Gastrocnemius medialis (tissue), 4 donors: Measurements from ENCODE around the gene RYR2. TPM values are rescaled to one million over a fixed set of nuclear protein-coding genes. Genes with fewer than 3 reads are reported as not detected.

ENCODE experiments used
- ATAC-seq, 2 donors: fragments of 150-250 bp; one replicate each; pipeline ENCODE4 v1.9.1; 2016
- DNase-seq, 2 donors: peaks; one replicate each; pipeline ENCODE4 v3.0.0-alpha.2; 2019
- H3K27ac ChIP-seq, 4 donors: fragments of 200-600 bp; sonication (generic); 1 replicate in 1 of 4; 2 replicates in 3 of 4; pipeline ENCODE4 v1.5.1; 2016 to 2018; ENCODE audit warnings: mild to moderate bottlenecking in 2 of 4, moderate library complexity in 1 of 4
- H3K27me3 ChIP-seq, 3 donors: fragments of 200-600 bp; sonication (generic) in 2 of 3; 1 replicate in 1 of 3; 2 replicates in 2 of 3; pipeline versions ENCODE4 v1.5.1 to v1.6.0; 2016 to 2019; ENCODE audit warnings: mild to moderate bottlenecking in 1 of 3, moderate library complexity in 1 of 3
- H3K36me3 ChIP-seq, 2 donors: fragments of 200-600 bp; sonication (generic) in 1 of 2; one replicate each; pipeline ENCODE4 v1.5.1; 2017 to 2018
- H3K4me1 ChIP-seq, 2 donors: fragments of 200-600 bp; sonication (generic) in 1 of 2; one replicate each; pipeline ENCODE4 v1.5.1; 2016 to 2017; ENCODE audit warnings: mild to moderate bottlenecking in 2 of 2
- H3K4me3 ChIP-seq, 4 donors: fragments of 200-600 bp; sonication (generic) in 3 of 4; 1 replicate in 1 of 4; 2 replicates in 3 of 4; pipeline ENCODE4 v1.5.1; 2016 to 2019; ENCODE audit warnings: mild to moderate bottlenecking in 2 of 4
- H3K9me3 ChIP-seq, 3 donors: fragments of 200-600 bp; sonication (generic) in 2 of 3; 1 replicate in 1 of 3; 2 replicates in 2 of 3; pipeline ENCODE4 v1.5.1; 2016 to 2019
- POLR2A ChIP-seq, 2 donors: fragments of 450-650 bp; IDR thresholded peaks; one replicate each; pipeline ENCODE4 v1.6.1; 2017; ENCODE audit warnings: antibody characterized with exemption in 2 of 2, mild to moderate bottlenecking in 2 of 2, moderate library complexity in 2 of 2
- in situ Hi-C, 4 donors: fragments of 200-750 bp; cut with MboI; loops; one replicate each; pipeline versions ENCODE4 v1.15.0 to v1.8.0; 2017; ENCODE audit warnings: low sequenced_read_pairs in 4 of 4
- intact Hi-C: fragments of 100-400 bp; cut with DNase I; formaldehyde crosslinking; loops from one replicate; pipeline ENCODE4 v1.15.1; 2023; ENCODE audit warnings: low total_unique reads
- total RNA-seq, 4 donors: library from RNA; depleted of rRNA; stranded (reverse); fragments of >200 nt; gene quantifications; one replicate each; pipeline versions ENCODE4 v1.1.0 to v1.2.3, GENCODE V29; 2016
- TF ChIP-seq, protein P1 (sequence below), 5 experiments: fragments of 450-650 bp in 3 of 5; fragments of 200-600 bp in 2 of 5; sonication (generic) in 2 of 5; IDR thresholded peaks in 4 of 5; conservative IDR thresholded peaks in 1 of 5; 1 replicate in 4 of 5; 2 replicates in 1 of 5; pipeline ENCODE4 v1.5.1; 2016 to 2019; ENCODE audit warnings: antibody characterized with exemption in 5 of 5, mild to moderate bottlenecking in 3 of 5, moderate library complexity in 3 of 5

Gene RYR2
- total RNA-seq, 4 donors from 2014 or later, result 0.04 to 0.16 (median 0.07) TPM

DNA sequence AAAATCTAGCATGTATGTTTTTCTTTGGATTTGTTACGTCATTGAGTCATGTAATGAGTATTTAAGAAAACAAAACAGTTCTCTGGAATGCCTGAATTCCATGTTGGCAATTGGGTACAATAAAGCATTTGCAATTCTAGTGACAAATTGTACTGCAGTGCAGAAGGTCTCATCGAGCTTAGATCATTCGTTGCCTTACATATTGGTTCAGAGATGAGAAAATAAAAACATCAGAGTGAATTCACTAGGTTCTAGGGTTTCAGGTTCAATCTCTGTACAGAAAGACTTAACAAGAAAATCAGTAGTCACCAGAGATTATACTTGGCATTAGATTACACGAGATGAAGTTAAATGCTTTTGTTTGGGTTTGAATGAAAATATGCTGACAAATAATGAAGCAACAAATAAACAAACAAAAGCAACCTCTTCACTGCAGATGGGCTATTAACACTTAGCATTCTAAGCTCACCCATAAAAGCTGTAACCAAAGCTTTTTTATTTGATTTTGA lies 124.7 kb downstream of the RYR2 start:
- intact Hi-C loops, result no loop called here
- DNase-seq, result no peak
- in situ Hi-C loops, result no loop called here
- ATAC-seq, result no peak
- TF ChIP-seq, protein P1, sequence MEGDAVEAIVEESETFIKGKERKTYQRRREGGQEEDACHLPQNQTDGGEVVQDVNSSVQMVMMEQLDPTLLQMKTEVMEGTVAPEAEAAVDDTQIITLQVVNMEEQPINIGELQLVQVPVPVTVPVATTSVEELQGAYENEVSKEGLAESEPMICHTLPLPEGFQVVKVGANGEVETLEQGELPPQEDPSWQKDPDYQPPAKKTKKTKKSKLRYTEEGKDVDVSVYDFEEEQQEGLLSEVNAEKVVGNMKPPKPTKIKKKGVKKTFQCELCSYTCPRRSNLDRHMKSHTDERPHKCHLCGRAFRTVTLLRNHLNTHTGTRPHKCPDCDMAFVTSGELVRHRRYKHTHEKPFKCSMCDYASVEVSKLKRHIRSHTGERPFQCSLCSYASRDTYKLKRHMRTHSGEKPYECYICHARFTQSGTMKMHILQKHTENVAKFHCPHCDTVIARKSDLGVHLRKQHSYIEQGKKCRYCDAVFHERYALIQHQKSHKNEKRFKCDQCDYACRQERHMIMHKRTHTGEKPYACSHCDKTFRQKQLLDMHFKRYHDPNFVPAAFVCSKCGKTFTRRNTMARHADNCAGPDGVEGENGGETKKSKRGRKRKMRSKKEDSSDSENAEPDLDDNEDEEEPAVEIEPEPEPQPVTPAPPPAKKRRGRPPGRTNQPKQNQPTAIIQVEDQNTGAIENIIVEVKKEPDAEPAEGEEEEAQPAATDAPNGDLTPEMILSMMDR (IDR thresholded peaks at IDR 0.05 in 4 of 5, conservative IDR thresholded peaks at IDR 0.05 in 1 of 5), result no peak
- no peak for TF ChIP-seq POLR2A (IDR thresholded peaks at IDR 0.05)
- Histone ChIP-seq H3K27ac (no peak overlapping the region), H3K27me3 (no peaks in the 10 kb centered on the region), H3K4me3 (no peak overlapping the region), H3K4me1 (no peaks in the 10 kb centered on the region), H3K9me3 (no peaks in the 10 kb centered on the region), H3K36me3 (no peaks in the 10 kb centered on the region)

DNA sequence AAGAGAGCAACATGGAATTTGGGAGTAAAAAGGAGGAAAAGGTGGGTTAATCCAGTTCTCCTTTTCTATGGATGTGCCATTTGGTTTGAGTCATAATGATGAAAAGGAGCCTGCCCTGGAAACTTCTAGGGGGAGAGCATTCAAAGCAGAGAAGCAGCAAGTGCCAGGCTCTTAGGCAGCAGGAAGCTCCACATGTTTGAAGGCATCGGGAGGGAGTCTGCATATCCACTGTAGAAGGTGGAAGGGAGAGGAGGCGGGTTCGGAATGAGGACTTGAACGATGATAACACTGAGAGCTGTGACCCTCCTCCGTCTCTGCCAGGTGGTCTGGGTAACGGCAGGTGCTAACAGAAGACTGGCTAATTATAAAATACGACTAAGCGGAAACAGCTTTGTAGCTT lies 128.2 kb downstream of the RYR2 start:
- TF ChIP-seq, protein P1 (IDR thresholded peaks at IDR 0.05 in 4 of 5, conservative IDR thresholded peaks at IDR 0.05 in 1 of 5), result no peak
- TF ChIP-seq POLR2A (IDR thresholded peaks at IDR 0.05), result no peak
- Histone ChIP-seq H3K9me3 (no peaks in the 10 kb centered on the region), H3K27me3 (no peaks in the 10 kb centered on the region), H3K36me3 (no peaks in the 10 kb centered on the region), H3K4me3 (no peak overlapping the region), H3K27ac (no peak overlapping the region), H3K4me1 (no peaks in the 10 kb centered on the region)
- DNase-seq (no peak), ATAC-seq (no peak)
- intact Hi-C loops, result no loop called here
- in situ Hi-C loops, result no loop called here

DNA sequence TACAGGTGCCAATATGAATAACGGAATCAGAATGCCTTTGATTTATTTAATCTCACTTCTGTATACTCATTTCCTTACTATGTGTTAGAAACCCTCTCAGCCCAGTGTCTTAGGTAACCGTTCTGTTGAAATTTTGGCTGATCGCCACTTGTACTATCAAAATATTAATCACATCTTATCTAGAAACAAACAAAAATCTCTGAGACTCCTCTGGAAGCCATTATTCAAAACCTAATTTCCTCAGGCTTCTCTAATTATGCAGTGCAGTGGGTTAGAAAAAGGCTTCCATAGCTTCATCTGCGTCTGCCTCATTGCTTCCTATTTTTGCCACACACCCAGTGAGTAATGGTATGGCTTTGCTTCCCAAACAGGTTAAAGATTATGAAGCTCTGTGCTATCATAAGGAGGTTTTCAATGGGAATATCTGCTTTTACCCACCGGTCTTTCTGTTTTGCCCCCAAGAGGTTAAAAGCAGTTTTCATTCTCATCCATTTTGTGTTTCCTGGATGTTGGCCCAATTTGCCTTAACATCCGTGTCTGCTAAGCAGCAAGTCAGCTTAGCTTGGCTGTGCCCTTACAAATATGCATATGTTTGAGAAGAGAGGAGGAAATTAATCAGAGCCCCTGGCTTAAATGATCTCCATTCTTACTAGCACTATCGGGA lies 129.6 kb downstream of the RYR2 start:
- ATAC-seq (no peak), DNase-seq (no peak)
- in situ Hi-C loops (no loop called here), intact Hi-C loops (no loop called here)
- Histone ChIP-seq H3K9me3 (no peaks in the 10 kb centered on the region), H3K27me3 (no peaks in the 10 kb centered on the region), H3K4me3 (no peak overlapping the region), H3K36me3 (no peaks in the 10 kb centered on the region), H3K27ac (no peak overlapping the region), H3K4me1 (no peaks in the 10 kb centered on the region)
- TF ChIP-seq POLR2A (IDR thresholded peaks at IDR 0.05), result no peak
- TF ChIP-seq, protein P1 (IDR thresholded peaks at IDR 0.05 in 4 of 5, conservative IDR thresholded peaks at IDR 0.05 in 1 of 5), result no peak

DNA sequence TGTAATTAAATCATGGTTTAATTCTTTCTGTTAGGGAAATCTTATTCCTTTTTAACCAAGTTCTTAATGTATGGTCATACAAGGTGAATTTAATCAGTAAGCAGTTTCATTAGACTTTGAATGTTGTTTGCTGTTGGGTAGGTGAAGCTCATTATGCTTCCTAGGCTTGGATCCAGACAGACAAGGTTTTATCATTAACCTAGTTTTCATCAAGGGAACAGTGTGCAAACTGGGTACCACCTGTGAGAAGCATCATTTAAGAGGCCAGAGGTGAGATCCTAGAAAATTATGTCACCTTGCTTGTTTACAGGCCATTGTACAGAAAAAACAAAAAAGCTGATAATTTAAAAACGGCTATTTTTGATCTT lies 130.1 kb downstream of the RYR2 start:
- in situ Hi-C loops, result no loop called here
- intact Hi-C loops, result no loop called here
- no peak for ATAC-seq
- no peak for DNase-seq
- no peaks in the 10 kb centered on the region for H3K27me3 ChIP-seq
- no peaks in the 10 kb centered on the region for H3K36me3 ChIP-seq
- H3K27ac ChIP-seq, result no peak overlapping the region
- H3K4me3 ChIP-seq, result no peak overlapping the region
- H3K9me3 ChIP-seq, result no peaks in the 10 kb centered on the region
- no peaks in the 10 kb centered on the region for H3K4me1 ChIP-seq
- TF ChIP-seq, protein P1 (IDR thresholded peaks at IDR 0.05 in 4 of 5, conservative IDR thresholded peaks at IDR 0.05 in 1 of 5), result no peak
- no peak for TF ChIP-seq POLR2A (IDR thresholded peaks at IDR 0.05)

DNA sequence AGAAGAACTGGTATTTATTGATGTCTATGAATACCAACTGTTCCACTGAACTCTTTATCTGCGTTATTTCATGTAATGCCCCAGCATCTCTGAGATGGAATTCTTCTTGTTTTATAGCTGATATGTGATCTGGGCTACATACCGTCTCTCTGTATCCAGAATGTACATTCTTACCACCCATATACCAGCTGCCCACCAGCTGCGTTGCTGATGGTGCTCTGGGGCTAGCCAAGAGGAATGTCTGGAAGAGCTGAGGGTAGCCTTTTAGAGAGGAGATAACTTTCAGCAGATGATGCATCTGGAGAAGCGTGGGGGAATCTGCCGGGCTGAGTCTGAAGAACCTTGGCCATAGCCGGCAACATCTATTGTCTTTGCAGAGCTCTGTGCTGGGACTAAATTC lies 137.5 kb downstream of the RYR2 start:
- no peaks in the 10 kb centered on the region for H3K4me1 ChIP-seq
- no peak overlapping the region for H3K4me3 ChIP-seq
- no peaks in the 10 kb centered on the region for H3K36me3 ChIP-seq
- ATAC-seq (no peak), DNase-seq (no peak)
- in situ Hi-C loops, result no loop called here
- intact Hi-C loops, result no loop called here
- H3K9me3 ChIP-seq, result no peaks in the 10 kb centered on the region
- no peak overlapping the region for H3K27ac ChIP-seq
- TF ChIP-seq, protein P1 (IDR thresholded peaks at IDR 0.05 in 4 of 5, conservative IDR thresholded peaks at IDR 0.05 in 1 of 5), result no peak
- TF ChIP-seq POLR2A (IDR thresholded peaks at IDR 0.05), result no peak
- no peaks in the 10 kb centered on the region for H3K27me3 ChIP-seq
